HCT116 (cell line): ENCODE measurements around the gene NARS2. TPM values are rescaled to one million over a fixed set of nuclear protein-coding genes. Genes with fewer than 3 reads are reported as not detected.

Source experiments
- ATAC-seq: fragments of 200-7000 bp; cut with Tn5 transposase; 2 replicates; pipeline ENCODE4 v1.9.1; 2020; ENCODE audit warnings: mild to moderate bottlenecking, moderate library complexity
- BruUV-seq: library from RNA; stranded (reverse); fragments of 400-500 nt; replicated peaks from 2 replicates; lab custom pipeline; 2021; lab: Mats Ljungman, UMichigan
- CTCF ChIA-PET: fragments of 300-600 bp; sonication (Branson Sonifier 250); formaldehyde crosslinking; loops from one replicate; lab custom pipeline; 2021; ENCODE audit warnings: antibody characterized with exemption; lab: Charles Lee
- POLR2A ChIA-PET: fragments of 300-600, 350-600 bp; sonication (Branson Sonifier 250); formaldehyde crosslinking; loops from one replicate; lab custom pipeline; 2021; ENCODE audit warnings: antibody characterized with exemption; lab: Charles Lee
- RAD21 ChIA-PET, 2 experiments: fragments of 300-600 bp; sonication (Branson Sonifier 250); formaldehyde crosslinking; loops; one replicate each; lab custom pipeline; 2023; ENCODE audit warnings: low total read pairs in 2 of 2; ENCODE audit not compliant: uncharacterized antibody in 2 of 2, unreplicated experiment in 2 of 2, low non-redundant PET in 1 of 2; lab: Charles Lee
- DNase-seq: peaks from one replicate; pipeline ENCODE4 v3.0.0-alpha.2; 2010; ENCODE audit warnings: low read depth, low spot score
- H2AFZ ChIP-seq: fragments of 200-600 bp; shearing (Covaris generic), sonication (generic); 2 replicates; pipeline ENCODE4 v1.6.1; 2017; ENCODE audit warnings: low read depth, mixed run types, mixed read lengths, antibody characterized with exemption, low read length; ENCODE audit not compliant: poor library complexity, severe bottlenecking
- H3K27ac ChIP-seq: 2 replicates; pipeline ENCODE4 v1.5.1; 2012; ENCODE audit warnings: low read depth, low read length
- H3K27me3 ChIP-seq: fragments of 200-600 bp; sonication (generic); 2 replicates; pipeline ENCODE4 v1.6.1; 2016; ENCODE audit warnings: mixed run types, low read length, mixed read lengths; ENCODE audit not compliant: insufficient read depth
- H3K36me3 ChIP-seq, 2 experiments: fragments of 200-500 bp in 1 of 2; fragments of 200-600 bp in 1 of 2; sonication (Bioruptor generic) in 1 of 2; sonication (generic) in 1 of 2; 2 replicates each; pipeline versions ENCODE4 v1.5.1 to v1.6.1; 2014 to 2016; ENCODE audit warnings: low read length in 2 of 2, inconsistent platforms in 1 of 2, mixed read lengths in 1 of 2, mixed run types in 1 of 2; ENCODE audit not compliant: insufficient read depth in 2 of 2, control insufficient read depth in 1 of 2
- H3K4me1 ChIP-seq, 2 experiments: fragments of 200-600 bp in 1 of 2; sonication (generic) in 1 of 2; 2 replicates each; pipeline versions ENCODE4 v1.5.1 to v1.6.1; 2012 to 2017; ENCODE audit warnings: low read length in 2 of 2, inconsistent platforms in 1 of 2, mild to moderate bottlenecking in 1 of 2, mixed read lengths in 1 of 2, mixed run types in 1 of 2, moderate library complexity in 1 of 2; ENCODE audit not compliant: insufficient read depth in 2 of 2, control insufficient read depth in 1 of 2
- H3K4me2 ChIP-seq: fragments of 200-600 bp; sonication (generic); 2 replicates; pipeline ENCODE4 v1.6.1; 2017; ENCODE audit warnings: mixed run types, low read length, mixed read lengths
- H3K4me3 ChIP-seq, 2 experiments: fragments of 200-600 bp in 1 of 2; sonication (generic) in 1 of 2; replicated peaks in 1 of 2; 2 replicates each; pipeline ENCODE4 v1.5.1; 2011 to 2016; ENCODE audit warnings: low read length in 2 of 2, control low read depth in 1 of 2, low read depth in 1 of 2, mild to moderate bottlenecking in 1 of 2, mixed read lengths in 1 of 2, mixed run types in 1 of 2
- H3K79me2 ChIP-seq: fragments of 200-600 bp; sonication (generic); 2 replicates; pipeline ENCODE4 v1.6.1; 2017; ENCODE audit warnings: mild to moderate bottlenecking, mixed run types, low read length, moderate library complexity, mixed read lengths; ENCODE audit not compliant: insufficient read depth
- H3K9ac ChIP-seq: fragments of 200-600 bp; sonication (generic); 2 replicates; pipeline ENCODE4 v1.6.1; 2016; ENCODE audit warnings: low read length, mixed read lengths
- H3K9me2 ChIP-seq: fragments of 200-600 bp; sonication (generic), shearing (Covaris generic); 2 replicates; pipeline ENCODE4 v1.6.1; 2017; ENCODE audit warnings: mixed run types, mild to moderate bottlenecking, moderate library complexity; ENCODE audit not compliant: insufficient read depth
- H3K9me3 ChIP-seq, 2 experiments: fragments of 200-500 bp in 1 of 2; fragments of 200-600 bp in 1 of 2; sonication (Bioruptor generic) in 1 of 2; sonication (generic) in 1 of 2; 2 replicates each; pipeline ENCODE4 v1.6.1; 2014 to 2017; ENCODE audit warnings: low read length in 2 of 2, mixed read lengths in 2 of 2, inconsistent platforms in 1 of 2, low read depth in 1 of 2, mild to moderate bottlenecking in 1 of 2, mixed run types in 1 of 2, moderate library complexity in 1 of 2; ENCODE audit not compliant: control insufficient read depth in 1 of 2, insufficient read depth in 1 of 2
- H4K20me1 ChIP-seq: fragments of 200-600 bp; sonication (generic), shearing (Covaris generic); 2 replicates; pipeline ENCODE4 v1.6.1; 2017; ENCODE audit warnings: mixed run types, mild to moderate bottlenecking, moderate library complexity; ENCODE audit not compliant: insufficient read depth
- CBX3 ChIP-seq: IDR thresholded peaks from 2 replicates; pipeline ENCODE4 v1.6.1; 2012; ENCODE audit warnings: low read depth
- CTCF ChIP-seq, 3 experiments: fragments of 200-600 bp in 1 of 3; sonication (generic) in 1 of 3; IDR thresholded peaks in 2 of 3; conservative IDR thresholded peaks in 1 of 3; 2 replicates each; pipeline ENCODE4 v1.5.1; 2012 to 2017; ENCODE audit warnings: low read depth in 2 of 3, low read length in 2 of 3, antibody characterized with exemption in 1 of 3, borderline replicate concordance in 1 of 3, control low read depth in 1 of 3, mild to moderate bottlenecking in 1 of 3, mixed read lengths in 1 of 3, mixed run types in 1 of 3, moderate library complexity in 1 of 3; ENCODE audit not compliant: insufficient read depth in 1 of 3
- EGR1 ChIP-seq: IDR thresholded peaks from 2 replicates; pipeline ENCODE4 v1.6.1; 2012; ENCODE audit warnings: low read depth
- ELF1 ChIP-seq: IDR thresholded peaks from 2 replicates; pipeline ENCODE4 v1.6.1; 2012; ENCODE audit warnings: low read depth, borderline replicate concordance
- EZH2phosphoT487 ChIP-seq: fragments of 200-600 bp; IDR thresholded peaks from 2 replicates; pipeline ENCODE4 v1.6.1; 2018; ENCODE audit warnings: antibody characterized with exemption, borderline replicate concordance
- FOSL1 ChIP-seq: IDR thresholded peaks from 2 replicates; pipeline ENCODE4 v1.6.1; 2012; ENCODE audit warnings: low read depth
- POLR2A ChIP-seq: IDR thresholded peaks from 2 replicates; pipeline ENCODE4 v1.7.0; 2011; ENCODE audit warnings: borderline replicate concordance; ENCODE audit not compliant: insufficient read depth, insufficient read length; ENCODE audit errors: extremely low read depth
- RAD21 ChIP-seq: IDR thresholded peaks from 2 replicates; pipeline ENCODE4 v1.6.1; 2012; ENCODE audit warnings: low read depth, mild to moderate bottlenecking
- SP1 ChIP-seq: IDR thresholded peaks from 2 replicates; pipeline ENCODE4 v1.6.1; 2012; ENCODE audit warnings: low read depth
- SRF ChIP-seq: IDR thresholded peaks from 2 replicates; pipeline ENCODE4 v1.6.1; 2012; ENCODE audit warnings: low read depth
- TCF7L2 ChIP-seq: IDR thresholded peaks from 2 replicates; pipeline ENCODE4 v1.7.0; 2011; ENCODE audit warnings: borderline replicate concordance, inconsistent platforms; ENCODE audit not compliant: insufficient read depth, insufficient read length; ENCODE audit errors: extremely low read depth
- YY1 ChIP-seq: IDR thresholded peaks from 2 replicates; pipeline ENCODE4 v1.6.1; 2011; ENCODE audit warnings: low read length, low read depth, moderate library complexity, mild to moderate bottlenecking; ENCODE audit not compliant: insufficient replicate concordance; ENCODE audit errors: extremely low read depth
- ZBTB33 ChIP-seq: IDR thresholded peaks from 2 replicates; pipeline ENCODE4 v1.6.1; 2011; ENCODE audit warnings: mild to moderate bottlenecking, low read length, moderate library complexity; ENCODE audit not compliant: insufficient replicate concordance; ENCODE audit errors: extremely low read depth
- ZFX ChIP-seq: fragments of 450-650 bp; IDR thresholded peaks from 2 replicates; pipeline ENCODE4 v1.6.1; 2017
- ZNF274 ChIP-seq: fragments of 200-500 bp; sonication (Bioruptor generic); IDR thresholded peaks from 2 replicates; pipeline ENCODE4 v1.6.1; 2014; ENCODE audit warnings: mild to moderate bottlenecking, low read depth, low read length, inconsistent platforms
- intact Hi-C: fragments of 100-400 bp; cut with micrococcal nuclease; formaldehyde crosslinking; loops from 2 replicates; pipeline ENCODE4 v1.10.0; 2022
- total RNA-seq: library from RNA; stranded (reverse); gene quantifications from one replicate; pipeline ENCODE4 v1.2.1, GENCODE V29; 2021; ENCODE audit not compliant: unreplicated experiment
- TF ChIP-seq, protein P1 (sequence below): IDR thresholded peaks from 2 replicates; pipeline ENCODE4 v1.6.1; 2012
- TF ChIP-seq, protein P2 (sequence below): IDR thresholded peaks from 2 replicates; pipeline ENCODE4 v1.6.1; 2012

Gene NARS2
- total RNA-seq, 1 experiment from 2014 or later: 26.0 TPM

DNA sequence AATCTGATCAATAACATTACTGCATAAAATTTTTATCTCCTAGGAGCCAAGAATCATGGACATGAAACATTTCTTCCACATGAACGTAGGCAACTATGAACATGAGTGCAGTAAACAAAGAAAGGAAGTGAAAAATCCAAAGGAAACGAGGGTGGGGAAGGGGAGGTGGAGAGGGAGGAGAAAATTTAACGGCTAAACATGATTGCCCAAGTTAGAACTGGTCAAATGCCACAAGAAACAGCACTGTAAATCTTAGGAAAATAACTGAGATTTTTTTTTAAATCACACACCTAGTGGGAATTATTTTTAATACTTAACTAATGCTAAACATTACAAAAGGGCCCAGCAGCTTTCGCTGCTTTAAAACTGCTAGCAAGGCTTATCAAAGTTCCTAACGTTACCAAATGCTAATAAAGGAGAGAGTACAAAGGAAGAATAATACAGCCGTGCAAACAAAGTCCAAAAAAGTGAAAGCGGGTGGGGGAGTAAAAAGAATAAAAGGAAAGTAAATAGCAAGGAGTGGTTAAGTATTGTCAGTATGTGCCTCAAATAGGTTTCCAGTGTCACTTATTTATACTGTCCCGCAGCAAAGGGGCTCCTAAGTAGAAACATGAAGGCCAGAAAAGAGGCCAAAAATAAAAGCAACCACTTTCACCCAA is 13.7 kb downstream of the NARS2 start:
- ATAC-seq (no peak), DNase-seq (no peak)
- Histone ChIP-seq H3K4me2 (no peak overlapping the region), H4K20me1 (no peaks in the 10 kb centered on the region), H3K4me3 (no peak overlapping the region), H3K4me1 (peaks cover 0 to 7% of the 10 kb centered on the region in 2 experiments; a peak in 2 of 4 replicates), H3K9me3 (no peaks in the 10 kb centered on the region), H3K27me3 (no peaks in the 10 kb centered on the region), H3K36me3 (peaks cover 16 to 32% of the 10 kb centered on the region in 2 experiments; a peak in 2 of 4 replicates), H3K9me2 (no peaks in the 10 kb centered on the region), H3K79me2 (peaks cover 61% of the 10 kb centered on the region), H3K27ac (no peak overlapping the region), H3K9ac (no peak overlapping the region), H2AFZ (no peak overlapping the region)
- ChIA-PET CTCF (no interaction called here), RAD21 (no interaction called here), POLR2A (no interaction called here)
- intact Hi-C loops: loop anchor here (5.0 kb wide), 1 partner anchor 784 kb away; no protein-coding TSS in a partner anchor
- no peak for TF ChIP-seq EZH2phosphoT487
- no peak for TF ChIP-seq POLR2A
- TF ChIP-seq SP1: no peak
- TF ChIP-seq EGR1: no peak
- no peak for TF ChIP-seq CBX3
- TF ChIP-seq TCF7L2: no peak
- TF ChIP-seq ELF1: no peak
- TF ChIP-seq SRF: no peak
- TF ChIP-seq, protein P1, sequence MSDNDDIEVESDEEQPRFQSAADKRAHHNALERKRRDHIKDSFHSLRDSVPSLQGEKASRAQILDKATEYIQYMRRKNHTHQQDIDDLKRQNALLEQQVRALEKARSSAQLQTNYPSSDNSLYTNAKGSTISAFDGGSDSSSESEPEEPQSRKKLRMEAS: no peak
- no peak for TF ChIP-seq YY1
- TF ChIP-seq ZFX: no peak
- TF ChIP-seq CTCF (IDR thresholded peaks at IDR 0.05 in 2 of 3, conservative IDR thresholded peaks at IDR 0.05 in 1 of 3; ENCODE audit: borderline replicate concordance in 1 of 3, insufficient read depth in 1 of 3, low read depth in 2 of 3, low read length in 2 of 3): no peak
- TF ChIP-seq ZNF274: no peak
- TF ChIP-seq, protein P2, sequence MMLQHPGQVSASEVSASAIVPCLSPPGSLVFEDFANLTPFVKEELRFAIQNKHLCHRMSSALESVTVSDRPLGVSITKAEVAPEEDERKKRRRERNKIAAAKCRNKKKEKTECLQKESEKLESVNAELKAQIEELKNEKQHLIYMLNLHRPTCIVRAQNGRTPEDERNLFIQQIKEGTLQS: no peak
- no peak for TF ChIP-seq FOSL1
- TF ChIP-seq ZBTB33: no peak
- no peak for TF ChIP-seq RAD21
- BruUV-seq: no TSS peak
